ENCODE measurements around the gene RGCC.

DNA sequence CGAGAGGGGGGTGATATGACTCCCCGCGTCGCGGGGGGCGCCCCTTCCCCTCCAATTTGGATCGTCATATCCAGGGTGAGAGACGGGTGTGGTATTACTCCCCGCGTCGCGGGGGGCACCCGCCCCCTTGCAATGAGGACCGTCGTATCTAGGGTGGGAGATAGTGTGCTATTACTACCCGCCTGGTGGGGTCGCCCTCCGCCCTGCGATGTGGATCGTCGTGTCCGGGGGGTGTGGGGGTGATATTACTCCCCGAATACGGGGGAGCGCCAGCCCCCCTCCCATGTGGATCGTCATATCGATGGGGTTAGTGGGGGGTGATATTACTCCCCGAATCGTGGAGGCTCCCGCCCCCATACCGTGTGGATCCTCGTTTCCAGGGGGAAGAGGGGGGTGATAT is 29.2 kb upstream of the RGCC start:
- TF ChIP-seq, protein P1, sequence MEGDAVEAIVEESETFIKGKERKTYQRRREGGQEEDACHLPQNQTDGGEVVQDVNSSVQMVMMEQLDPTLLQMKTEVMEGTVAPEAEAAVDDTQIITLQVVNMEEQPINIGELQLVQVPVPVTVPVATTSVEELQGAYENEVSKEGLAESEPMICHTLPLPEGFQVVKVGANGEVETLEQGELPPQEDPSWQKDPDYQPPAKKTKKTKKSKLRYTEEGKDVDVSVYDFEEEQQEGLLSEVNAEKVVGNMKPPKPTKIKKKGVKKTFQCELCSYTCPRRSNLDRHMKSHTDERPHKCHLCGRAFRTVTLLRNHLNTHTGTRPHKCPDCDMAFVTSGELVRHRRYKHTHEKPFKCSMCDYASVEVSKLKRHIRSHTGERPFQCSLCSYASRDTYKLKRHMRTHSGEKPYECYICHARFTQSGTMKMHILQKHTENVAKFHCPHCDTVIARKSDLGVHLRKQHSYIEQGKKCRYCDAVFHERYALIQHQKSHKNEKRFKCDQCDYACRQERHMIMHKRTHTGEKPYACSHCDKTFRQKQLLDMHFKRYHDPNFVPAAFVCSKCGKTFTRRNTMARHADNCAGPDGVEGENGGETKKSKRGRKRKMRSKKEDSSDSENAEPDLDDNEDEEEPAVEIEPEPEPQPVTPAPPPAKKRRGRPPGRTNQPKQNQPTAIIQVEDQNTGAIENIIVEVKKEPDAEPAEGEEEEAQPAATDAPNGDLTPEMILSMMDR (conservative IDR thresholded peaks at IDR 0.05 in 1 of 2, IDR thresholded peaks at IDR 0.05 in 1 of 2; ENCODE audit: low read depth in 1 of 2, low read length in 2 of 2), result peak in 1 of 2 donors; percentile 59
- no peak for TF ChIP-seq EZH2 (IDR thresholded peaks at IDR 0.05; ENCODE audit: low read length, missing control alignments)

Measured in fibroblast of lung (primary cell).